ENCODE measurements around the gene MRPS7. TPM values are rescaled to one million over a fixed set of nuclear protein-coding genes. Genes with fewer than 3 reads are reported as not detected.

Gene MRPS7
- total and polyA plus RNA-seq, 2 donors (not counting 3 experiments of a cell fraction or from before 2014, with no cell fraction given): 79.8 to 82.8 TPM

- dilution Hi-C loops (cut with MboI; ENCODE audit: extremely low pct_ligation_motif_present, low sequenced_read_pairs): no loop called here
- H3K4me1 ChIP-seq (ENCODE audit: control insufficient read depth, extremely low read depth, insufficient read depth, low read length): peaks cover 8% of the 10 kb centered on the region
- TSS peak; percentile 41 for BruUV-seq (replicated peaks)
- ChIA-PET CTCF (interaction anchor here (0.8 to 2.4 kb wide), 11 partner anchors 19 to 228 kb away, joined by 3 to 68 read pairs (median 6); partner anchors contain the start of genes GGA3, GRB2, MIF4GD and MRPS7), POLR2A (interaction anchor here (0.6 to 1.7 kb wide), 7 partner anchors 11 to 151 kb away, joined by 3 to 17 read pairs (median 4); partner anchors contain the start of genes GGA3, GRB2, MIF4GD and MRPS7)
- no peaks in the 10 kb centered on the region for H3K9me1 ChIP-seq (replicated peaks; ENCODE audit: control insufficient read depth, extremely low read depth, insufficient read depth, low read length)
- no peak for FAIRE-seq
- intact Hi-C loops (cut with micrococcal nuclease): loop anchor here (1.0 to 2.0 kb wide), 4 partner anchors 18 to 227 kb away; partner anchors contain the start of genes CASKIN2, GRB2 and MIF4GD
- no peak for TF ChIP-seq EZH2 (IDR thresholded peaks at IDR 0.05; ENCODE audit: borderline replicate concordance, low read depth, low read length, severe bottlenecking)
- no peak for TF ChIP-seq JUN (IDR thresholded peaks at IDR 0.05; ENCODE audit: borderline replicate concordance, insufficient read depth, insufficient read length, low read depth)
- no peak for TF ChIP-seq MYC (IDR thresholded peaks at IDR 0.05; ENCODE audit: low read depth, low read length)
- no peak for TF ChIP-seq MAX (IDR thresholded peaks at IDR 0.05; ENCODE audit: insufficient read depth, insufficient read length)
- peak overlapping the region; percentile 83 for H3K4me2 ChIP-seq (ENCODE audit: insufficient read depth, low read length)
- no peaks in the 10 kb centered on the region for H4K20me1 ChIP-seq (replicated peaks; ENCODE audit: control insufficient read depth, extremely low read depth, insufficient read depth, low read length)
- peaks cover 8% of the 10 kb centered on the region for H3K79me2 ChIP-seq (ENCODE audit: control insufficient read depth, insufficient read depth, low read length)
- DNase-seq (ENCODE audit: low read depth, low spot score): no peak
- H3K27me3 ChIP-seq (ENCODE audit: control insufficient read depth in 2 of 2, insufficient read depth in 2 of 2, low read length in 2 of 2): no peaks in the 10 kb centered on the region
- H3K9me3 ChIP-seq (replicated peaks; ENCODE audit: control insufficient read depth, insufficient read depth, low read length): no peaks in the 10 kb centered on the region
- H3K4me3 ChIP-seq (replicated peaks in 1 of 3; ENCODE audit: insufficient read depth in 1 of 3, low read depth in 1 of 3, low read length in 3 of 3): peak overlapping the region; percentile 66 to 85 (median 75)
- H3K27ac ChIP-seq (ENCODE audit: insufficient read depth, low read depth, low read length): no peak overlapping the region
- H2AFZ ChIP-seq (ENCODE audit: low read depth, low read length): peak overlapping the region; percentile 85
- peak overlapping the region; percentile 72 for H3K9ac ChIP-seq (replicated peaks; ENCODE audit: extremely low read depth, insufficient read depth, low read length)
- peaks cover 0 to 10% of the 10 kb centered on the region in 2 experiments for H3K36me3 ChIP-seq (ENCODE audit: control insufficient read depth in 2 of 2, extremely low read depth in 1 of 2, insufficient read depth in 2 of 2, low read length in 2 of 2)
Measured at GRCh38 chr17:75288770-75289114, 27.1 kb downstream of the MRPS7 start.

- no peaks in the 10 kb centered on the region for H4K20me1 ChIP-seq (replicated peaks; ENCODE audit: control insufficient read depth, extremely low read depth, insufficient read depth, low read length)
- CTCF ChIA-PET: interaction anchor here (0.8 to 2.4 kb wide), 11 partner anchors 20 to 227 kb away, joined by 3 to 68 read pairs (median 6); partner anchors contain the start of genes GGA3, GRB2, MIF4GD and MRPS7
- intact Hi-C loops (cut with micrococcal nuclease): loop anchor here (1.0 to 2.0 kb wide), 4 partner anchors 18 to 226 kb away; partner anchors contain the start of genes CASKIN2, GRB2 and MIF4GD
- peak within 1 kb of the TSS; percentile 66 to 85 (median 75) for H3K4me3 ChIP-seq (replicated peaks in 1 of 3; ENCODE audit: insufficient read depth in 1 of 3, low read depth in 1 of 3, low read length in 3 of 3)
- H3K4me1 ChIP-seq (ENCODE audit: control insufficient read depth, extremely low read depth, insufficient read depth, low read length): peaks cover 8% of the 10 kb centered on the region
- H3K36me3 ChIP-seq (ENCODE audit: control insufficient read depth in 2 of 2, extremely low read depth in 1 of 2, insufficient read depth in 2 of 2, low read length in 2 of 2): peaks cover 0 to 10% of the 10 kb centered on the region in 2 experiments
- H3K4me2 ChIP-seq (ENCODE audit: insufficient read depth, low read length): peak within 1 kb of the TSS; percentile 83
- TF ChIP-seq JUN (IDR thresholded peaks at IDR 0.05; ENCODE audit: borderline replicate concordance, insufficient read depth, insufficient read length, low read depth) (no peak), CTCF (IDR thresholded peaks at IDR 0.05; ENCODE audit: extremely low read depth in 1 of 2, insufficient read depth in 1 of 2, low read depth in 1 of 2, low read length in 2 of 2) (no peak), MAX (IDR thresholded peaks at IDR 0.05; ENCODE audit: insufficient read depth, insufficient read length) (peak; percentile 34), EZH2 (IDR thresholded peaks at IDR 0.05; ENCODE audit: borderline replicate concordance, low read depth, low read length, severe bottlenecking) (no peak), GATA2 (IDR thresholded peaks at IDR 0.05; ENCODE audit: insufficient read depth, insufficient read length, low read depth, low read length) (no peak), POLR2AphosphoS5 (IDR thresholded peaks at IDR 0.05; ENCODE audit: insufficient read depth, low read depth, low read length) (peak; percentile 49), POLR2A (IDR thresholded peaks at IDR 0.05; ENCODE audit: low read depth, low read length) (peak; percentile 9), FOS (IDR thresholded peaks at IDR 0.05; ENCODE audit: borderline replicate concordance, insufficient read depth, low read length) (no peak), MYC (IDR thresholded peaks at IDR 0.05; ENCODE audit: low read depth, low read length) (no peak)
- H2AFZ ChIP-seq (ENCODE audit: low read depth, low read length): peak within 1 kb of the TSS; percentile 85
- BruUV-seq (replicated peaks): no TSS peak
- H3K79me2 ChIP-seq (ENCODE audit: control insufficient read depth, insufficient read depth, low read length): peaks cover 8% of the 10 kb centered on the region
- DNase-seq (ENCODE audit: low read depth, low spot score) (peak; percentile 100), FAIRE-seq (peak; percentile 100)
- POLR2A ChIA-PET: interaction anchor here (0.6 to 1.7 kb wide), 8 partner anchors 11 to 151 kb away, joined by 3 to 17 read pairs (median 4); partner anchors contain the start of genes GGA3, GRB2, MIF4GD and MRPS7
- no peaks in the 10 kb centered on the region for H3K9me3 ChIP-seq (replicated peaks; ENCODE audit: control insufficient read depth, insufficient read depth, low read length)
- dilution Hi-C loops (cut with MboI; ENCODE audit: extremely low pct_ligation_motif_present, low sequenced_read_pairs): no loop called here
- H3K9ac ChIP-seq (replicated peaks; ENCODE audit: extremely low read depth, insufficient read depth, low read length): peak within 1 kb of the TSS; percentile 89
- H3K27me3 ChIP-seq (ENCODE audit: control insufficient read depth in 2 of 2, insufficient read depth in 2 of 2, low read length in 2 of 2): no peaks in the 10 kb centered on the region
- H3K9me1 ChIP-seq (replicated peaks; ENCODE audit: control insufficient read depth, extremely low read depth, insufficient read depth, low read length): no peaks in the 10 kb centered on the region
- H3K27ac ChIP-seq (ENCODE audit: insufficient read depth, low read depth, low read length): peak within 1 kb of the TSS; percentile 86
Measured at GRCh38 chr17:75289115-75289831, 27.6 kb downstream of the MRPS7 start, which contains the start of gene SLC25A19. Gene SLC25A19 (minus strand): TSS chr17:75289433. CDS start chr17:75286764, 2,669 bp downstream.

Measured in endothelial cell of umbilical vein (primary cell).